ENCODE data around the gene IGSF21. TPM values are rescaled to one million over a fixed set of nuclear protein-coding genes. Genes with fewer than 3 reads are reported as not detected.

The IGSF21 gene
- total and polyA plus RNA-seq, 2 of the 8 experiments (the other 6 are each of a cell fraction or from before 2014, with no cell fraction given), result 22.5 to 28.5 TPM

DNA sequence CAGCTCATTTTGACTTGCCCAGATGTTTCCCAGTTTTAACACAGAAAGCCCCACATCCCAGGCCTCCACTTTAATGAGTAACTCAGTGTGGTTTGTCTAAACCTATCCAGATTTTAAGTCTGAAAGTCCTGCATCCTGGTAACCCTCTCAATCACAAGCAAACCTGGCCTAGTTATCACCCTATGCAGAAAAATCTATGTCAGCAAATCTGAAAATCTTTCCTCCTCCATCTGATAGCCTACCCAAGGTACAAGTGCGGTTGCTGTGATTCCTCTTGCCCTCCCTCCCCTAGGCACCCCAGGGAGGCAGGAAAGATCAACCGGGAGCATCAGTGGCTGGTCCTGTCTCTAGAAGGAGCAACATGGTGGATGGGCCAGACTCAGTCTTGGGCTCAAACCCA lies 163.7 kb downstream of the IGSF21 start:
- no peak overlapping the region for H2BK20ac ChIP-seq (ENCODE audit: low read length)
- H3K23me2 ChIP-seq (ENCODE audit: low read depth, low read length), result no peaks in the 10 kb centered on the region
- H4K91ac ChIP-seq (replicated peaks; ENCODE audit: insufficient read length, low read length), result no peak overlapping the region
- H3K4ac ChIP-seq (replicated peaks; ENCODE audit: insufficient read length, low read depth, low read length), result no peak overlapping the region
- H3K79me2 ChIP-seq (ENCODE audit: control insufficient read depth in 1 of 2, insufficient read depth in 2 of 2, low read length in 2 of 2), result no peaks in the 10 kb centered on the region
- no peaks in the 10 kb centered on the region for H3K9me3 ChIP-seq (ENCODE audit: insufficient read depth in 2 of 2, low read depth in 1 of 2, low read length in 1 of 2)
- H3K36me3 ChIP-seq (ENCODE audit: control insufficient read depth in 2 of 4, insufficient read depth in 4 of 4, low read length in 3 of 4), result no peaks in the 10 kb centered on the region
- no peak overlapping the region for H4K5ac ChIP-seq (ENCODE audit: insufficient read length, low read depth, low read length)
- no peak overlapping the region for H2BK120ac ChIP-seq (replicated peaks; ENCODE audit: low read depth, low read length)
- no peaks in the 10 kb centered on the region for H3K27me3 ChIP-seq (replicated peaks in 1 of 4; ENCODE audit: control insufficient read depth in 3 of 4, extremely low read depth in 1 of 4, insufficient read depth in 3 of 4, low read length in 3 of 4)
- no peaks in the 10 kb centered on the region for H4K20me1 ChIP-seq (replicated peaks in 1 of 2; ENCODE audit: control insufficient read depth in 1 of 2, insufficient read depth in 2 of 2, low read length in 2 of 2)
- FAIRE-seq (no peak), DNase-seq (ENCODE audit: low read depth in 1 of 2, low spot score in 2 of 2) (no peak)
- H2AK5ac ChIP-seq (ENCODE audit: low read depth, low read length), result no peak overlapping the region
- no peak overlapping the region; the same call in 1 of the 2 replicates for H2BK15ac ChIP-seq (ENCODE audit: low read length)
- no peaks in the 10 kb centered on the region for H3K79me1 ChIP-seq (ENCODE audit: low read depth, low read length)
- no peak overlapping the region for H3K4me2 ChIP-seq (ENCODE audit: insufficient read depth in 1 of 2, low read depth in 2 of 2, low read length in 2 of 2)
- no peak overlapping the region for H3K9ac ChIP-seq (replicated peaks in 1 of 4; ENCODE audit: extremely low read depth in 1 of 4, low read depth in 3 of 4, low read length in 3 of 4)
- WGBS, 2 experiments (ENCODE audit: extremely low coverage in 1 of 2, insufficient coverage in 1 of 2, insufficient read length in 1 of 2, insufficient replicate concordance in 2 of 2, low coverage in 1 of 2, low lambda C conversion rate in 2 of 2, missing lambda C conversion rate in 1 of 2), result 90% methylated on average over 2 of the region's 2 CpGs; no CpG with 5 or more reads in 1 of the 2 experiments
- H3K56ac ChIP-seq (replicated peaks; ENCODE audit: insufficient read length, low read depth, low read length), result no peak overlapping the region
- H2BK12ac ChIP-seq (ENCODE audit: low read depth, low read length), result no peak overlapping the region
- H2BK5ac ChIP-seq (ENCODE audit: low read depth, low read length), result no peak overlapping the region
- H3K23ac ChIP-seq (ENCODE audit: insufficient read length), result no peak overlapping the region
- H3K4me3 ChIP-seq (ENCODE audit: extremely low read depth in 1 of 4, insufficient read depth in 2 of 4, low read depth in 3 of 4, low read length in 4 of 4), result no peak overlapping the region
- peaks cover 0 to 3% (median 0%) of the 10 kb centered on the region in 4 experiments; a peak in 1 of 7 replicates for H3K4me1 ChIP-seq (replicated peaks in 1 of 4; ENCODE audit: control insufficient read depth in 3 of 4, insufficient read depth in 4 of 4, low read length in 3 of 4)
- H3K27ac ChIP-seq (ENCODE audit: low read depth, low read length), result no peak overlapping the region
- no peak overlapping the region for H3K14ac ChIP-seq (ENCODE audit: insufficient read length)
- no peak overlapping the region for H4K8ac ChIP-seq (ENCODE audit: extremely low read depth, insufficient read depth, low read length)
- H2AFZ ChIP-seq (ENCODE audit: low read length), result no peak overlapping the region
- no peak overlapping the region for H3K18ac ChIP-seq (ENCODE audit: extremely low read depth, low read length)
- ChIA-PET POLR2A (ENCODE audit: partially characterized antibody) (no interaction called here), CTCF (ENCODE audit: partially characterized antibody) (interaction anchor here (1.0 to 2.2 kb wide), 3 partner anchors 24 to 304 kb away, joined by 4 to 10 read pairs (median 6); no protein-coding TSS in a partner anchor)
- TF ChIP-seq EP300 (IDR thresholded peaks at IDR 0.05; ENCODE audit: borderline replicate concordance in 1 of 2, low read depth in 2 of 2, low read length in 2 of 2) (no peak), RXRA (IDR thresholded peaks at IDR 0.05; ENCODE audit: insufficient read depth, low read depth, low read length) (no peak), JUND (IDR thresholded peaks at IDR 0.05; ENCODE audit: low read length) (no peak), SIRT6 (IDR thresholded peaks at IDR 0.05; ENCODE audit: low read length) (no peak), HDAC2 (IDR thresholded peaks at IDR 0.05; ENCODE audit: borderline replicate concordance in 1 of 2, low read depth in 2 of 2, low read length in 2 of 2) (no peak), ASH2L (IDR thresholded peaks at IDR 0.05; ENCODE audit: low read length) (no peak), FOSL1 (IDR thresholded peaks at IDR 0.05; ENCODE audit: insufficient read depth, low read depth, low read length) (no peak)
- TF ChIP-seq, protein P1, sequence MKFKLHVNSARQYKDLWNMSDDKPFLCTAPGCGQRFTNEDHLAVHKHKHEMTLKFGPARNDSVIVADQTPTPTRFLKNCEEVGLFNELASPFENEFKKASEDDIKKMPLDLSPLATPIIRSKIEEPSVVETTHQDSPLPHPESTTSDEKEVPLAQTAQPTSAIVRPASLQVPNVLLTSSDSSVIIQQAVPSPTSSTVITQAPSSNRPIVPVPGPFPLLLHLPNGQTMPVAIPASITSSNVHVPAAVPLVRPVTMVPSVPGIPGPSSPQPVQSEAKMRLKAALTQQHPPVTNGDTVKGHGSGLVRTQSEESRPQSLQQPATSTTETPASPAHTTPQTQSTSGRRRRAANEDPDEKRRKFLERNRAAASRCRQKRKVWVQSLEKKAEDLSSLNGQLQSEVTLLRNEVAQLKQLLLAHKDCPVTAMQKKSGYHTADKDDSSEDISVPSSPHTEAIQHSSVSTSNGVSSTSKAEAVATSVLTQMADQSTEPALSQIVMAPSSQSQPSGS (IDR thresholded peaks at IDR 0.05; ENCODE audit: low read length), result no peak
- TF ChIP-seq, protein P2, sequence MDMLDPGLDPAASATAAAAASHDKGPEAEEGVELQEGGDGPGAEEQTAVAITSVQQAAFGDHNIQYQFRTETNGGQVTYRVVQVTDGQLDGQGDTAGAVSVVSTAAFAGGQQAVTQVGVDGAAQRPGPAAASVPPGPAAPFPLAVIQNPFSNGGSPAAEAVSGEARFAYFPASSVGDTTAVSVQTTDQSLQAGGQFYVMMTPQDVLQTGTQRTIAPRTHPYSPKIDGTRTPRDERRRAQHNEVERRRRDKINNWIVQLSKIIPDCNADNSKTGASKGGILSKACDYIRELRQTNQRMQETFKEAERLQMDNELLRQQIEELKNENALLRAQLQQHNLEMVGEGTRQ (IDR thresholded peaks at IDR 0.05; ENCODE audit: low read length), result no peak
- TF ChIP-seq, protein P3, sequence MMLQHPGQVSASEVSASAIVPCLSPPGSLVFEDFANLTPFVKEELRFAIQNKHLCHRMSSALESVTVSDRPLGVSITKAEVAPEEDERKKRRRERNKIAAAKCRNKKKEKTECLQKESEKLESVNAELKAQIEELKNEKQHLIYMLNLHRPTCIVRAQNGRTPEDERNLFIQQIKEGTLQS (IDR thresholded peaks at IDR 0.05; ENCODE audit: insufficient read depth, low read depth, low read length), result no peak
